Smooth muscle cell (in vitro differentiated cells): ENCODE results near the gene SELENOF. TPM values are rescaled to one million over a fixed set of nuclear protein-coding genes. Genes with fewer than 3 reads are reported as not detected.
"Not testable (repeated sequence)": the region's sequence is repeated elsewhere in the genome, so short reads cannot be mapped to it uniquely, and the experiment has no call there.

ENCODE experiments used
- DNase-seq: peaks from one replicate; lab custom pipeline; 2025; ENCODE audit not compliant: unreplicated experiment; lab: John Stamatoyannopoulos, UW
- H2AFZ ChIP-seq: fragments of 200-600 bp; sonication (generic); 2 replicates; pipeline ENCODE4 v1.6.0; 2016; ENCODE audit warnings: antibody characterized with exemption, low read depth, mild to moderate bottlenecking
- H3F3A ChIP-seq: fragments of 200-600 bp; sonication (generic); 2 replicates; pipeline ENCODE4 v1.6.0; 2017; ENCODE audit warnings: antibody characterized with exemption, low read depth
- H3K27ac ChIP-seq: fragments of 200-600 bp; sonication (generic); 2 replicates; pipeline ENCODE4 v1.5.1; 2016; ENCODE audit warnings: low read depth, mild to moderate bottlenecking
- H3K27me3 ChIP-seq: fragments of 200-600 bp; sonication (generic); 2 replicates; pipeline ENCODE4 v1.6.1; 2016; ENCODE audit warnings: low read depth, mild to moderate bottlenecking
- H3K36me3 ChIP-seq: fragments of 200-600 bp; sonication (generic); 2 replicates; pipeline ENCODE4 v1.5.1; 2016; ENCODE audit warnings: low read depth
- H3K4me1 ChIP-seq: fragments of 200-600 bp; sonication (generic); 2 replicates; pipeline ENCODE4 v1.5.1; 2016; ENCODE audit warnings: low read depth
- H3K4me2 ChIP-seq: fragments of 200-600 bp; sonication (generic); 2 replicates; pipeline ENCODE4 v1.6.0; 2016; ENCODE audit warnings: mild to moderate bottlenecking
- H3K4me3 ChIP-seq: fragments of 200-600 bp; sonication (generic); 2 replicates; pipeline ENCODE4 v1.5.1; 2016; ENCODE audit warnings: mild to moderate bottlenecking
- H3K79me2 ChIP-seq: fragments of 200-600 bp; sonication (generic); 2 replicates; pipeline ENCODE4 v1.6.0; 2016; ENCODE audit warnings: low read depth, mild to moderate bottlenecking
- H3K9ac ChIP-seq: fragments of 200-600 bp; sonication (generic); 2 replicates; pipeline ENCODE4 v1.6.0; 2016; ENCODE audit warnings: low read depth
- H3K9me3 ChIP-seq: fragments of 200-600 bp; sonication (generic); replicated peaks from 2 replicates; pipeline ENCODE4 v1.5.1; 2016; ENCODE audit warnings: low read depth
- H4K20me1 ChIP-seq: fragments of 200-600 bp; sonication (generic); 2 replicates; pipeline ENCODE4 v1.6.0; 2016; ENCODE audit warnings: low read depth
- WGBS: methylation state at CpG from one replicate; pipeline ENCODE4 v1.1.7; 2016; ENCODE audit warnings: low lambda C conversion rate; 5-methylcytosine and 5-hydroxymethylcytosine counted together
- polyA plus RNA-seq: library from polyadenylated mRNA; unstranded; fragments of >200 nt; fragmentation: Nextera tagmentation; extraction: Ambion mirVana; gene quantifications from 2 replicates; pipeline ENCODE4 v1.2.1, GENCODE V29; 2016
- total RNA-seq: library from RNA; depleted of rRNA; stranded (reverse); fragments of >200 nt; gene quantifications from 2 replicates; pipeline ENCODE4 v1.2.3, GENCODE V29; 2014
- TF ChIP-seq, protein P1 (sequence below): fragments of 200-600 bp; sonication (generic); IDR thresholded peaks from 2 replicates; pipeline ENCODE4 v1.5.1; 2017; ENCODE audit warnings: borderline replicate concordance, mild to moderate bottlenecking, antibody characterized with exemption; ENCODE audit not compliant: insufficient read depth, poor library complexity, severe bottlenecking

The SELENOF gene
- total and polyA plus RNA-seq, 2 experiments from 2014 or later: 185 to 252 TPM

DNA sequence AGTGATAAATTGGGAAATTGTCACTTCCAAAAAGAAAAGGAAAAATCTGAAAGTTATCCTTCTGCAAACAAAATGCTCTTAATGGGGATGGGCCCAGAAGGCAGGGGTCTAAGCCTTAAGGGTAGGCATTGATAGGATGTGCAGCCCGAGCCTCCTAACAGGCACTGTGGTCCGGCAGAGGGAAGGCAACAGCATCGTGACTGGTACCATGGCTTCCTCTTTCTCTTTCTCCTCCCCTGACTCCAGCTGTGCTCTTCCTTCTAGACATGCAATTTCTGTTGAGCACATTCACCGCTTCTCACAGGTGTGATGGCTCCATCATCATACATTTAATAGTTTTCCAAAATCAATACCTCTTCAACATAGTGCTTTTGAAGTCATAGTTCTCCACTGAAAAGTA, 91.5 kb downstream of the SELENOF start:
- Histone ChIP-seq H4K20me1 (no peaks in the 10 kb centered on the region), H3K4me2 (no peak overlapping the region), H3K4me1 (peaks cover 4% of the 10 kb centered on the region), H2AFZ (no peak overlapping the region), H3K9me3 (no peaks in the 10 kb centered on the region), H3K36me3 (no peaks in the 10 kb centered on the region), H3K27me3 (no peaks in the 10 kb centered on the region), H3F3A (no peaks in the 10 kb centered on the region), H3K4me3 (no peak overlapping the region), H3K27ac (no peak overlapping the region), H3K79me2 (no peaks in the 10 kb centered on the region), H3K9ac (no peak overlapping the region)
- WGBS: 62% methylated on average over 4 of the region's 4 CpGs
- TF ChIP-seq, protein P1, sequence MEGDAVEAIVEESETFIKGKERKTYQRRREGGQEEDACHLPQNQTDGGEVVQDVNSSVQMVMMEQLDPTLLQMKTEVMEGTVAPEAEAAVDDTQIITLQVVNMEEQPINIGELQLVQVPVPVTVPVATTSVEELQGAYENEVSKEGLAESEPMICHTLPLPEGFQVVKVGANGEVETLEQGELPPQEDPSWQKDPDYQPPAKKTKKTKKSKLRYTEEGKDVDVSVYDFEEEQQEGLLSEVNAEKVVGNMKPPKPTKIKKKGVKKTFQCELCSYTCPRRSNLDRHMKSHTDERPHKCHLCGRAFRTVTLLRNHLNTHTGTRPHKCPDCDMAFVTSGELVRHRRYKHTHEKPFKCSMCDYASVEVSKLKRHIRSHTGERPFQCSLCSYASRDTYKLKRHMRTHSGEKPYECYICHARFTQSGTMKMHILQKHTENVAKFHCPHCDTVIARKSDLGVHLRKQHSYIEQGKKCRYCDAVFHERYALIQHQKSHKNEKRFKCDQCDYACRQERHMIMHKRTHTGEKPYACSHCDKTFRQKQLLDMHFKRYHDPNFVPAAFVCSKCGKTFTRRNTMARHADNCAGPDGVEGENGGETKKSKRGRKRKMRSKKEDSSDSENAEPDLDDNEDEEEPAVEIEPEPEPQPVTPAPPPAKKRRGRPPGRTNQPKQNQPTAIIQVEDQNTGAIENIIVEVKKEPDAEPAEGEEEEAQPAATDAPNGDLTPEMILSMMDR: no peak
- DNase-seq: no peak

DNA sequence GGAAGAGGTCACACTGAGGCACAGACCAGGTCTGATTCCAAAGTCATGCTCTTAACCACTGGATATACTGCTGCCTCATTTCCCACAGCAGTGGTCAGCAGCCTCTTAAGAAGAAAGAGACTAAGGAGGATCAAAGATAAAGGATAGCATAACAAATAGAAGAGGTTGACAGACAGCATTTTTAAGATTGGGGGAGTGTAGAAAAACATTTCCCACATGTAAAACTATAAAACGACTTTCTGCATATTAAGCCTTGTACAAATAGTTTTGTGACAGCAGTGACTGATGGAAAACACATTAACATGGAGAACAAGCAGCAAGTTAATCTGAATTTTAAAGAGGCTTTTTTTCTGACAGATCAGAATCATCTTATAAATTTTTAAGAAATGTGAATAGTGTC, 92.0 kb downstream of the SELENOF start:
- Histone ChIP-seq H3K4me2 (no peak overlapping the region), H3F3A (no peaks in the 10 kb centered on the region), H2AFZ (no peak overlapping the region), H3K27me3 (no peaks in the 10 kb centered on the region), H3K9ac (no peak overlapping the region), H3K9me3 (no peaks in the 10 kb centered on the region), H3K4me3 (no peak overlapping the region), H3K79me2 (no peaks in the 10 kb centered on the region), H3K4me1 (peaks cover 4% of the 10 kb centered on the region), H3K36me3 (no peaks in the 10 kb centered on the region), H4K20me1 (no peaks in the 10 kb centered on the region), H3K27ac (no peak overlapping the region)
- TF ChIP-seq, protein P1: no peak
- WGBS: 19% methylated on average over 1 of the region's 1 CpG
- no peak for DNase-seq

DNA sequence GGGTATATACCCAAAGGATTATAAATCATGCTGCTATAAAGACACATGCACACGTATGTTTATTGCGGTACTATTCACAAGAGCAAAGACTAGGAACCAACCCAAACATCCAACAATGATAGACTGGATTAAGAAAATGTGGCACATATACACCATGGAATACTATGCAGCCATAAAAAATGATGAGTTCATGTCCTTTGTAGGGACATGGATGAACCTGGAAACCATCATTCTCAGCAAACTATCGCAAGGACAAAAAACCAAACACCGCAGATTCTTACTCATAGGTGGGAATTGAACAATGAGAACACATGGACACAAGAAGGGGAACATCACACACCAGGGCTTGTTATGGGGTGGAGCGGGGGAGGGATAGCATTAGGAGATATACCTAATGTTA, 94.0 kb downstream of the SELENOF start:
- H3K9me3 ChIP-seq, H3K36me3 ChIP-seq, H3F3A ChIP-seq, H3K4me2 ChIP-seq, H3K27ac ChIP-seq, DNase-seq, H3K4me1 ChIP-seq, H4K20me1 ChIP-seq, H3K27me3 ChIP-seq, H3K4me3 ChIP-seq, H2AFZ ChIP-seq, H3K9ac ChIP-seq, H3K79me2 ChIP-seq: not testable (repeated sequence)
- 58% methylated on average over 5 of the region's 5 CpGs for WGBS

DNA sequence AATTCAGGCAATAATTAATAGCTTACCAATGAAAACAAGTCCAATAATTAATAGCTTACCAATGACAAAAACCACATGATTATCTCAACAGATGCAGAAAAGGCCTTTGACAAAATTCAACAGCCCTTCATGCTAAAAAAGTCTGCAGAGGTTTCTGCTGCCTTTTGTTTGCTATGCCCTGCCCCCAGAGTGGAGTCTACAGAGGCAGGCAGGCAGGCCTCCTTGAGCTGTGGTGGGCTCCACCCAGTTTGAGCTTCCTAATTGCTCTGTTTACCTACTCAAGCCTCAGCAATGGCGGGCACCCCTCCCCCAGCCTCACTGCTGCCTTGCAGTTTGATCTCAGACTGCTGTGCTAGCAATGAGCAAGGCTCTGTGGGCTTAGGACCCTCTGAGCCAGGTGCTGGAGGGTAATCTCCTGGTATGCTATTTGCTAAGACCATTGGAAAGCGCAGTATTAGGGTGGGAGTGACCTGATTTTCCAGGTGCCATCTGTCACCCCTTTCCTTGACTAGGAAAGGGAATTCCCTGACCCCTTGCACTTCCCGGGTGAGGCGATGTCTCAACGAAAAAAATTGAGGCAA, 96.6 kb downstream of the SELENOF start:
- H2AFZ ChIP-seq, H4K20me1 ChIP-seq, H3K9me3 ChIP-seq, H3F3A ChIP-seq, H3K36me3 ChIP-seq, H3K4me1 ChIP-seq, H3K4me3 ChIP-seq, H3K9ac ChIP-seq, H3K27ac ChIP-seq, H3K79me2 ChIP-seq, DNase-seq, H3K4me2 ChIP-seq, H3K27me3 ChIP-seq: not testable (repeated sequence)
- WGBS: 73% methylated on average over 5 of the region's 5 CpGs

DNA sequence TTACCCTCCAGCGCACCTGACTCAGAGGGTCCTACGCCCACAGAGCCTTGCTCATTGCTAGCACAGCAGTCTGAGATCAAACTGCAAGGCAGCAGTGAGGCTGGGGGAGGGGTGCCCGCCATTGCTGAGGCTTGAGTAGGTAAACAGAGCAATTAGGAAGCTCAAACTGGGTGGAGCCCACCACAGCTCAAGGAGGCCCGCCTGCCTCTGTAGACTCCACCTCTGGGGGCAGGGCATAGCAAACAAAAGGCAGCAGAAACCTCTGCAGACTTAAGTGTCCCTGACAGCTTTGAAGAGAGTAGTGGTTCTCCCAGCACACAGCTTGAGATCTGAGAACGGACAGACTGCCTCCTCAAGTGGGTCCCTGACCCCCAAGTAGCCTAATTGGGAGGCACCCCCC, 99.8 kb downstream of the SELENOF start:
- not testable (repeated sequence) for H3K9me3 ChIP-seq, H3K36me3 ChIP-seq, H3K9ac ChIP-seq, H4K20me1 ChIP-seq, H3K27ac ChIP-seq, H2AFZ ChIP-seq, H3K27me3 ChIP-seq, H3K4me2 ChIP-seq, DNase-seq, H3K79me2 ChIP-seq, H3K4me3 ChIP-seq, H3K4me1 ChIP-seq, H3F3A ChIP-seq
- 67% methylated on average over 5 of the region's 5 CpGs for WGBS

Other genes starting within 250 kb of the SELENOF start
- gene SH3GLB1, start 209.6 kb downstream of the SELENOF start, total RNA-seq: 69.0 and 89.8 TPM in 2 replicates
- gene SH3GLB1, start 209.6 kb downstream of the SELENOF start, polyA plus RNA-seq: 76.5 and 86.8 TPM in 2 replicates
- 35.6 and 46.5 TPM in 2 replicates for gene HS2ST1, start 509 bp upstream of the SELENOF start, total RNA-seq
- gene HS2ST1, start 509 bp upstream of the SELENOF start, polyA plus RNA-seq: 14.6 TPM in 2 replicates